ENCODE data around the gene ERCC2. TPM values are rescaled to one million over a fixed set of nuclear protein-coding genes. Genes with fewer than 3 reads are reported as not detected.
"Not testable (repeated sequence)": the region's sequence is repeated elsewhere in the genome, so short reads cannot be mapped to it uniquely, and the experiment has no call there.

ERCC2 gene
- total RNA-seq, 2 donors from 2014 or later = 13.6 to 14.1 TPM

GRCh38 chr19:45315304-45315703, 55.1 kb downstream of the ERCC2 start:
- DNase-seq (ENCODE audit: low spot score) = no peak
- intact Hi-C loops (cut with DNase I) = no loop called here

GRCh38 chr19:45314708-45315245, 55.6 kb downstream of the ERCC2 start:
- intact Hi-C loops (cut with DNase I) = no loop called here
- DNase-seq (ENCODE audit: low spot score) = no peak

- intact Hi-C loops (cut with DNase I) = not testable (repeated sequence)
Measured at GRCh38 chr19:45312285-45312684, 58.1 kb downstream of the ERCC2 start.

GRCh38 chr19:45311621-45312020, 58.8 kb downstream of the ERCC2 start:
- intact Hi-C loops (cut with DNase I) = no loop called here

More at GRCh38 chr19:45312285-45312684, 58.1 kb downstream of the ERCC2 start:
- not testable (repeated sequence) for DNase-seq (ENCODE audit: low spot score)

GRCh38 chr19:45309322-45309721, 61.1 kb downstream of the ERCC2 start:
- DNase-seq (ENCODE audit: low spot score); intact Hi-C loops (cut with DNase I): not testable (repeated sequence)

More at GRCh38 chr19:45311621-45312020, 58.8 kb downstream of the ERCC2 start:
- DNase-seq (ENCODE audit: low spot score) = no peak

GRCh38 chr19:45307361-45307760, 63.0 kb downstream of the ERCC2 start:
- no peak for DNase-seq (ENCODE audit: low spot score)
- intact Hi-C loops (cut with DNase I) = no loop called here

GRCh38 chr19:45306518-45307027, 63.8 kb downstream of the ERCC2 start:
- intact Hi-C loops (cut with DNase I) = no loop called here
- no peak for DNase-seq (ENCODE audit: low spot score)

GRCh38 chr19:45306040-45306439, 64.3 kb downstream of the ERCC2 start:
- intact Hi-C loops (cut with DNase I) = no loop called here
- DNase-seq (ENCODE audit: low spot score) = no peak

- intact Hi-C loops (cut with DNase I) = no loop called here
- DNase-seq (ENCODE audit: low spot score) = no peak
Measured at GRCh38 chr19:45305421-45305820, 65.0 kb downstream of the ERCC2 start.

- DNase-seq (ENCODE audit: low spot score) = no peak
- intact Hi-C loops (cut with DNase I) = no loop called here
Measured at GRCh38 chr19:45305007-45305406, 65.4 kb downstream of the ERCC2 start.

- no peak for DNase-seq (ENCODE audit: low spot score)
- intact Hi-C loops (cut with DNase I) = no loop called here
Measured at GRCh38 chr19:45304141-45304926, 66.0 kb downstream of the ERCC2 start.

GRCh38 chr19:45303269-45304060, 66.9 kb downstream of the ERCC2 start:
- intact Hi-C loops (cut with DNase I) = no loop called here

GRCh38 chr19:45302416-45302815, 68.0 kb downstream of the ERCC2 start:
- no peak for DNase-seq (ENCODE audit: low spot score)
- intact Hi-C loops (cut with DNase I) = no loop called here

More at GRCh38 chr19:45303269-45304060, 66.9 kb downstream of the ERCC2 start:
- DNase-seq (ENCODE audit: low spot score) = no peak

Other genes starting within 250 kb of the ERCC2 start
- gene NKPD1, start 209.6 kb downstream of the ERCC2 start, total RNA-seq = not detected
- gene TRAPPC6A, start 192.3 kb downstream of the ERCC2 start, total RNA-seq = 1 to 10 TPM; 6.5 to 7.7 TPM
- 10 to 100 TPM in 1 of 2 donors, 1 to 10 TPM in 1; 8.7 to 11.2 TPM for gene BLOC1S3, start 191.8 kb downstream of the ERCC2 start, total RNA-seq
- 1 to 10 TPM; 2.9 to 3.6 TPM for gene EXOC3L2, start 125.2 kb downstream of the ERCC2 start, total RNA-seq
- gene MARK4, start 119.3 kb downstream of the ERCC2 start, total RNA-seq = 10 to 100 TPM; 26.7 to 31.5 TPM
- under 1 TPM in 1 of 2 donors, not detected in 1; 0.14 TPM for gene CKM, start 47.7 kb downstream of the ERCC2 start, total RNA-seq
- gene KLC3, start 29.8 kb downstream of the ERCC2 start, total RNA-seq = under 1 TPM in 1 of 2 donors, not detected in 1; 0.37 TPM
- 10 to 100 TPM; 20.1 to 31.2 TPM for gene PPP1R13L, start 34.5 kb upstream of the ERCC2 start, total RNA-seq
- gene POLR1G, start 36.1 kb upstream of the ERCC2 start, total RNA-seq = 1 to 10 TPM; 4.2 to 4.8 TPM
- gene ERCC1, start 53.3 kb upstream of the ERCC2 start, total RNA-seq = 10 to 100 TPM; 65.0 to 68.4 TPM
- gene FOSB, start 97.4 kb upstream of the ERCC2 start, total RNA-seq = 10 to 100 TPM; 33.2 to 73.0 TPM
- 10 to 100 TPM in 1 of 2 donors, 1 to 10 TPM in 1; 9.4 to 14.5 TPM for gene RTN2, start 126.5 kb upstream of the ERCC2 start, total RNA-seq
- gene PPM1N, start 127.9 kb upstream of the ERCC2 start, total RNA-seq = 1 to 10 TPM in 1 of 2 donors, under 1 TPM in 1; 0.67 to 1.9 TPM
- 100 to 1,000 TPM; 159 to 204 TPM for gene VASP, start 136.9 kb upstream of the ERCC2 start, total RNA-seq
- gene OPA3, start 214.2 kb upstream of the ERCC2 start, total RNA-seq = 10 to 100 TPM in 1 of 2 donors, 1 to 10 TPM in 1; 9.8 to 11.3 TPM
- 10 to 100 TPM in 1 of 2 donors, 1 to 10 TPM in 1; 5.1 to 11.1 TPM for gene GPR4, start 231.6 kb upstream of the ERCC2 start, total RNA-seq

All from posterior vena cava (tissue), 2 donors.